Esophagus squamous epithelium (tissue), 5 donors: ENCODE results near the gene PARD3. TPM values are rescaled to one million over a fixed set of nuclear protein-coding genes. Genes with fewer than 3 reads are reported as not detected.

Source experiments
- DNase-seq: peaks from one replicate; lab custom pipeline; 2025; lab: John Stamatoyannopoulos, UW
- H3K27ac ChIP-seq, 4 donors: fragments of 200-600 bp; sonication (generic); one replicate each; pipeline ENCODE4 v1.5.1; 2016 to 2019; ENCODE audit warnings: mild to moderate bottlenecking in 1 of 4
- H3K27me3 ChIP-seq, 4 donors: fragments of 200-600 bp; sonication (generic); 1 replicate in 3 of 4; 2 replicates in 1 of 4; pipeline versions ENCODE4 v1.5.1 to v1.6.0; 2017 to 2021; ENCODE audit warnings: antibody characterized with exemption in 1 of 4
- H3K36me3 ChIP-seq, 3 donors: fragments of 200-600 bp; sonication (generic); one replicate each; pipeline ENCODE4 v1.5.1; 2016 to 2019
- H3K4me1 ChIP-seq, 3 donors: fragments of 200-600 bp; sonication (generic); one replicate each; pipeline ENCODE4 v1.5.1; 2017 to 2019
- H3K4me3 ChIP-seq, 4 donors: fragments of 200-600 bp; sonication (generic); 1 replicate in 3 of 4; 2 replicates in 1 of 4; pipeline ENCODE4 v1.5.1; 2016 to 2019; ENCODE audit warnings: mild to moderate bottlenecking in 2 of 4, moderate library complexity in 1 of 4
- H3K9me3 ChIP-seq, 3 donors: fragments of 200-600 bp; sonication (generic); one replicate each; pipeline ENCODE4 v1.5.1; 2016 to 2019
- CTCF ChIP-seq, 6 experiments: fragments of 450-650 bp in 4 of 6; fragments of 200-600 bp in 2 of 6; sonication (generic) in 2 of 6; IDR thresholded peaks; one replicate each; pipeline ENCODE4 v1.5.1; 2016 to 2019; ENCODE audit warnings: antibody characterized with exemption in 6 of 6, mild to moderate bottlenecking in 4 of 6, moderate library complexity in 4 of 6
- POLR2A ChIP-seq, 4 donors: fragments of 450-650 bp; IDR thresholded peaks; one replicate each; pipeline ENCODE4 v1.6.1; 2017; ENCODE audit warnings: antibody characterized with exemption in 4 of 4, mild to moderate bottlenecking in 4 of 4, moderate library complexity in 3 of 4
- WGBS, 2 donors: methylation state at CpG; one replicate each; pipeline ENCODE4 v1.1.5; 2018; 5-methylcytosine and 5-hydroxymethylcytosine counted together
- intact Hi-C: fragments of 100-400 bp; cut with DNase I; formaldehyde crosslinking; loops from one replicate; pipeline ENCODE4 v1.15.0; 2022
- total RNA-seq, 4 donors: library from RNA; depleted of rRNA; stranded (reverse); fragments of >200 nt; gene quantifications; one replicate each; pipeline ENCODE4 v1.1.0, GENCODE V29; 2016
- donor health status: DM: yes; HTN: yes; CAD: no.

Gene PARD3
- total RNA-seq, 4 donors from 2014 or later, result 57.3 to 114 (median 81.7) TPM

- H3K4me3 ChIP-seq, result no peak overlapping the region
- no peaks in the 10 kb centered on the region for H3K36me3 ChIP-seq
- H3K9me3 ChIP-seq, result no peaks in the 10 kb centered on the region
- DNase-seq, result no peak
- intact Hi-C loops, result no loop called here
- H3K27me3 ChIP-seq, result no peaks in the 10 kb centered on the region
- peaks cover 0 to 27% (median 0%) of the 10 kb centered on the region in 3 donors for H3K4me1 ChIP-seq
- TF ChIP-seq CTCF (IDR thresholded peaks at IDR 0.05), result no peak
- TF ChIP-seq POLR2A (IDR thresholded peaks at IDR 0.05), result no peak
- 60 to 70% methylated on average over 3 of the region's 3 CpGs for WGBS, 2 donors
- no peak overlapping the region for H3K27ac ChIP-seq
Measured at GRCh38 chr10:34626158-34626880, 188.8 kb downstream of the PARD3 start.

- intact Hi-C loops, result no loop called here
Measured at GRCh38 chr10:34624323-34625153, 190.6 kb downstream of the PARD3 start.

GRCh38 chr10:34622945-34623344, 192.2 kb downstream of the PARD3 start:
- Histone ChIP-seq H3K4me1 (peaks cover 0 to 23% (median 0%) of the 10 kb centered on the region in 3 donors), H3K4me3 (no peak overlapping the region), H3K9me3 (no peaks in the 10 kb centered on the region), H3K36me3 (no peaks in the 10 kb centered on the region), H3K27ac (no peak overlapping the region), H3K27me3 (no peaks in the 10 kb centered on the region)
- whole genome bisulfite sequencing, 2 donors, result 92 to 94% methylated on average over 4 of the region's 4 CpGs
- TF ChIP-seq POLR2A (IDR thresholded peaks at IDR 0.05) (no peak), CTCF (IDR thresholded peaks at IDR 0.05) (no peak)
- no peak for DNase-seq
- intact Hi-C loops, result no loop called here

More at GRCh38 chr10:34624323-34625153, 190.6 kb downstream of the PARD3 start:
- Histone ChIP-seq H3K36me3 (no peaks in the 10 kb centered on the region), H3K27ac (no peak overlapping the region), H3K4me1 (peaks cover 0 to 31% (median 0%) of the 10 kb centered on the region in 3 donors), H3K27me3 (no peaks in the 10 kb centered on the region), H3K9me3 (no peaks in the 10 kb centered on the region), H3K4me3 (no peak overlapping the region)
- no peak for DNase-seq
- 78 to 86% methylated on average over 5 to 7 of the region's 12 CpGs for WGBS, 2 donors
- TF ChIP-seq CTCF (IDR thresholded peaks at IDR 0.05) (no peak), POLR2A (IDR thresholded peaks at IDR 0.05) (no peak)

- no peak for DNase-seq
- intact Hi-C loops, result no loop called here
- H3K4me3 ChIP-seq, result no peak overlapping the region
- H3K27ac ChIP-seq, result no peak overlapping the region
- peaks cover 0 to 6% (median 0%) of the 10 kb centered on the region in 3 donors for H3K4me1 ChIP-seq
- no peaks in the 10 kb centered on the region for H3K27me3 ChIP-seq
- H3K36me3 ChIP-seq, result no peaks in the 10 kb centered on the region
- no peaks in the 10 kb centered on the region for H3K9me3 ChIP-seq
- 69 to 84% methylated on average over 2 of the region's 2 CpGs for WGBS, 2 donors
- TF ChIP-seq CTCF (IDR thresholded peaks at IDR 0.05), result no peak
- TF ChIP-seq POLR2A (IDR thresholded peaks at IDR 0.05), result no peak
Measured at GRCh38 chr10:34618611-34619010, 196.5 kb downstream of the PARD3 start.

GRCh38 chr10:34615770-34616169, 199.3 kb downstream of the PARD3 start:
- H3K9me3 ChIP-seq, result no peaks in the 10 kb centered on the region
- 68 to 79% methylated on average over 2 to 3 of the region's 3 CpGs for WGBS, 2 donors
- no peaks in the 10 kb centered on the region for H3K36me3 ChIP-seq
- intact Hi-C loops, result no loop called here
- no peak for DNase-seq
- H3K27ac ChIP-seq, result no peak overlapping the region
- H3K27me3 ChIP-seq, result no peaks in the 10 kb centered on the region
- no peak overlapping the region for H3K4me3 ChIP-seq
- H3K4me1 ChIP-seq, result peaks cover 0 to 3% (median 0%) of the 10 kb centered on the region in 3 donors
- TF ChIP-seq CTCF (IDR thresholded peaks at IDR 0.05), result no peak
- no peak for TF ChIP-seq POLR2A (IDR thresholded peaks at IDR 0.05)
